Measurements from ENCODE around the gene EPHA6.
A peak's percentile ranks its signal among the peaks of the same experiment; 100 is the strongest.

The EPHA6 gene

GRCh38 chr3:96813134-96813819 lies 1.1 kb upstream of the EPHA6 start:
- TF ChIP-seq CTCF (IDR thresholded peaks at IDR 0.05; ENCODE audit: insufficient read depth, low read depth, low read length, missing control alignments), result peak; percentile 70
- H3K4me3 ChIP-seq (ENCODE audit: low read length), result peak overlapping the region; percentile 44
- peak; percentile 84 for DNase-seq (ENCODE audit: low read depth)

GRCh38 chr3:96814651-96815567 lies 515 bp downstream of the EPHA6 start:
- H3K4me3 ChIP-seq (ENCODE audit: low read length), result no peak overlapping the region
- no peak for TF ChIP-seq CTCF (IDR thresholded peaks at IDR 0.05; ENCODE audit: insufficient read depth, low read depth, low read length, missing control alignments)
- no peak for DNase-seq (ENCODE audit: low read depth)

GRCh38 chr3:96831175-96831574 lies 16.8 kb downstream of the EPHA6 start:
- no peak for TF ChIP-seq CTCF (IDR thresholded peaks at IDR 0.05; ENCODE audit: insufficient read depth, low read depth, low read length, missing control alignments)
- peak; percentile 17 for DNase-seq (ENCODE audit: low read depth)
- H3K4me3 ChIP-seq (ENCODE audit: low read length), result no peak overlapping the region

- no peak for DNase-seq (ENCODE audit: low read depth)
- no peak for TF ChIP-seq CTCF (IDR thresholded peaks at IDR 0.05; ENCODE audit: insufficient read depth, low read depth, low read length, missing control alignments)
- no peak overlapping the region for H3K4me3 ChIP-seq (ENCODE audit: low read length)
These were observed 18.9 kb downstream of the EPHA6 start for GRCh38 chr3:96833301-96833700.

- DNase-seq (ENCODE audit: low read depth), result no peak
- H3K4me3 ChIP-seq (ENCODE audit: low read length), result no peak overlapping the region
- no peak for TF ChIP-seq CTCF (IDR thresholded peaks at IDR 0.05; ENCODE audit: insufficient read depth, low read depth, low read length, missing control alignments)
These were observed 21.9 kb downstream of the EPHA6 start for GRCh38 chr3:96836153-96836915.

- peak; percentile 22 for DNase-seq (ENCODE audit: low read depth)
- TF ChIP-seq CTCF (IDR thresholded peaks at IDR 0.05; ENCODE audit: insufficient read depth, low read depth, low read length, missing control alignments), result no peak
- H3K4me3 ChIP-seq (ENCODE audit: low read length), result no peak overlapping the region
These were observed 29.3 kb downstream of the EPHA6 start for GRCh38 chr3:96843505-96844203.
